ENCODE results near the gene ANTXR2. TPM values are rescaled to one million over a fixed set of nuclear protein-coding genes. Genes with fewer than 3 reads are reported as not detected.

ANTXR2 gene
- total and polyA plus RNA-seq, 2 of the 8 experiments (the other 6 are each of a cell fraction or from before 2014, with no cell fraction given) = 1.1 to 7.5 TPM

GRCh38 chr4:80045786-80046185, 27.2 kb downstream of the ANTXR2 start:
- Histone ChIP-seq H3K4me1 (replicated peaks in 1 of 4; ENCODE audit: control insufficient read depth in 3 of 4, insufficient read depth in 4 of 4, low read length in 3 of 4) (peaks cover 0 to 6% (median 2%) of the 10 kb centered on the region in 4 experiments; a peak in 5 of 7 replicates), H2BK12ac (ENCODE audit: low read depth, low read length) (no peak overlapping the region), H3K4ac (replicated peaks; ENCODE audit: insufficient read length, low read depth, low read length) (no peak overlapping the region), H3K27ac (ENCODE audit: low read depth, low read length) (no peak overlapping the region), H2AK5ac (ENCODE audit: low read depth, low read length) (no peak overlapping the region), H3K36me3 (ENCODE audit: control insufficient read depth in 2 of 4, insufficient read depth in 4 of 4, low read length in 3 of 4) (no peaks in the 10 kb centered on the region), H4K5ac (ENCODE audit: insufficient read length, low read depth, low read length) (no peak overlapping the region), H2BK120ac (replicated peaks; ENCODE audit: low read depth, low read length) (no peak overlapping the region), H3K23me2 (ENCODE audit: low read depth, low read length) (no peaks in the 10 kb centered on the region), H3K9ac (replicated peaks in 1 of 4; ENCODE audit: extremely low read depth in 1 of 4, low read depth in 3 of 4, low read length in 3 of 4) (no peak overlapping the region), H3K4me3 (ENCODE audit: extremely low read depth in 1 of 4, insufficient read depth in 2 of 4, low read depth in 3 of 4, low read length in 4 of 4) (no peak overlapping the region), H3K23ac (ENCODE audit: insufficient read length) (no peak overlapping the region), H2BK15ac (ENCODE audit: low read length) (no peak overlapping the region), H2AFZ (ENCODE audit: low read length) (no peak overlapping the region), H2BK5ac (ENCODE audit: low read depth, low read length) (no peak overlapping the region), H3K4me2 (ENCODE audit: insufficient read depth in 1 of 2, low read depth in 2 of 2, low read length in 2 of 2) (no peak overlapping the region), H4K8ac (ENCODE audit: extremely low read depth, insufficient read depth, low read length) (no peak overlapping the region), H3K9me3 (ENCODE audit: insufficient read depth in 2 of 2, low read depth in 1 of 2, low read length in 1 of 2) (no peaks in the 10 kb centered on the region), H4K91ac (replicated peaks; ENCODE audit: insufficient read length, low read length) (no peak overlapping the region), H3K79me2 (ENCODE audit: control insufficient read depth in 1 of 2, insufficient read depth in 2 of 2, low read length in 2 of 2) (no peaks in the 10 kb centered on the region), H2BK20ac (ENCODE audit: low read length) (no peak overlapping the region), H3K18ac (ENCODE audit: extremely low read depth, low read length) (no peak overlapping the region), H3K14ac (ENCODE audit: insufficient read length) (no peak overlapping the region), H3K79me1 (ENCODE audit: low read depth, low read length) (no peaks in the 10 kb centered on the region; the same call in 1 of the 2 replicates), H3K56ac (replicated peaks; ENCODE audit: insufficient read length, low read depth, low read length) (no peak overlapping the region), H4K20me1 (replicated peaks in 1 of 2; ENCODE audit: control insufficient read depth in 1 of 2, insufficient read depth in 2 of 2, low read length in 2 of 2) (no peaks in the 10 kb centered on the region), H3K27me3 (replicated peaks in 1 of 4; ENCODE audit: control insufficient read depth in 3 of 4, extremely low read depth in 1 of 4, insufficient read depth in 3 of 4, low read length in 3 of 4) (no peaks in the 10 kb centered on the region)
- TF ChIP-seq EP300 (IDR thresholded peaks at IDR 0.05; ENCODE audit: borderline replicate concordance in 1 of 2, low read depth in 2 of 2, low read length in 2 of 2) = no peak
- no peak for TF ChIP-seq GABPA (IDR thresholded peaks at IDR 0.05; ENCODE audit: borderline replicate concordance, insufficient read depth, low read length)
- no peak for TF ChIP-seq CREB1 (IDR thresholded peaks at IDR 0.05)
- TF ChIP-seq RAD21 (IDR thresholded peaks at IDR 0.05 in 1 of 2, conservative IDR thresholded peaks at IDR 0.05 in 1 of 2; ENCODE audit: low read depth in 2 of 2, low read length in 2 of 2) = no peak
- TF ChIP-seq CBX5 (IDR thresholded peaks at IDR 0.05; ENCODE audit: low read depth, low read length) = no peak
- no peak for TF ChIP-seq CBX8 (IDR thresholded peaks at IDR 0.05; ENCODE audit: borderline replicate concordance, low read depth, low read length)
- no peak for TF ChIP-seq SIRT6 (IDR thresholded peaks at IDR 0.05; ENCODE audit: low read length)
- TF ChIP-seq PHF8 (conservative IDR thresholded peaks at IDR 0.05; ENCODE audit: low read depth, low read length) = no peak
- no peak for TF ChIP-seq POLR2AphosphoS5 (IDR thresholded peaks at IDR 0.05; ENCODE audit: low read depth, low read length)
- TF ChIP-seq RNF2 (IDR thresholded peaks at IDR 0.05; ENCODE audit: borderline replicate concordance, low read depth, low read length, missing control alignments, poor library complexity, severe bottlenecking) = no peak
- TF ChIP-seq RXRA (IDR thresholded peaks at IDR 0.05; ENCODE audit: insufficient read depth, low read depth, low read length) = no peak
- TF ChIP-seq GTF2F1 (IDR thresholded peaks at IDR 0.05; ENCODE audit: borderline replicate concordance, low read depth, low read length) = no peak
- no peak for TF ChIP-seq CTBP2 (IDR thresholded peaks at IDR 0.05; ENCODE audit: borderline replicate concordance, insufficient read depth, insufficient read length, low read length)
- no peak for TF ChIP-seq EGR1 (IDR thresholded peaks at IDR 0.05; ENCODE audit: borderline replicate concordance, low read depth, low read length)
- no peak for TF ChIP-seq SP4 (IDR thresholded peaks at IDR 0.05; ENCODE audit: low read length)
- no peak for FAIRE-seq
- no peak for DNase-seq (ENCODE audit: low read depth in 1 of 2, low spot score in 2 of 2)
- CTCF ChIA-PET (ENCODE audit: partially characterized antibody) = no interaction called here
- POLR2A ChIA-PET (ENCODE audit: partially characterized antibody) = no interaction called here

Measured in H1 (cell line).